GM12878 (cell line): ENCODE results near the gene SMG9. TPM values are rescaled to one million over a fixed set of nuclear protein-coding genes. Genes with fewer than 3 reads are reported as not detected.

Experiments
- ATAC-seq: fragments of 200-7000 bp; cut with Tn5 transposase; 3 replicates; pipeline ENCODE4 v1.9.1; 2020; ENCODE audit warnings: mild to moderate bottlenecking, moderate library complexity
- BruUV-seq: library from RNA; stranded (reverse); fragments of 400-500 nt; replicated peaks from 2 replicates; lab custom pipeline; 2021; lab: Mats Ljungman, UMichigan
- CTCF ChIA-PET: fragments of 300-600 bp; sonication (Branson Sonifier 250); formaldehyde crosslinking; extraction: SDS; loops from one replicate; lab custom pipeline; 2021; ENCODE audit warnings: inconsistent platforms; lab: Yijun Ruan, JAX
- POLR2A ChIA-PET: fragments of 350-600 bp; formaldehyde crosslinking; extraction: SDS; loops from one replicate; lab custom pipeline; 2021; ENCODE audit warnings: inconsistent platforms; lab: Charles Lee
- RAD21 ChIA-PET: fragments of 300-600 bp; sonication (Branson Sonifier 250); formaldehyde crosslinking; loops from one replicate; lab custom pipeline; 2023; ENCODE audit warnings: antibody characterized with exemption; ENCODE audit not compliant: unreplicated experiment; lab: Charles Lee
- SMC1A ChIA-PET: fragments of 300-600 bp; sonication (Branson Sonifier 250); formaldehyde crosslinking; loops from one replicate; lab custom pipeline; 2023; ENCODE audit not compliant: unreplicated experiment, uncharacterized antibody; lab: Charles Lee
- DNase-seq: peaks from one replicate; pipeline ENCODE4 v3.0.0-alpha.2; 2011; ENCODE audit warnings: low read depth, low spot score
- FAIRE-seq: peaks from 3 replicates; lab custom pipeline; 2011; peaks lifted over from hg19 to GRCh38; lab: Jason Lieb, UNC
- H2AFZ ChIP-seq: 2 replicates; pipeline ENCODE4 v1.6.0; 2011; ENCODE audit warnings: low read depth, low read length, control low read depth; ENCODE audit not compliant: control insufficient read depth
- H3K27ac ChIP-seq: 2 replicates; pipeline ENCODE4 v1.5.1; 2011; ENCODE audit warnings: control low read depth; ENCODE audit not compliant: control insufficient read depth, insufficient read depth
- H3K27me3 ChIP-seq, 2 experiments: replicated peaks in 1 of 2; 2 replicates each; pipeline versions ENCODE4 v1.6.0 to v1.6.1; 2011; ENCODE audit warnings: low read length in 1 of 2; ENCODE audit not compliant: control insufficient read depth in 2 of 2, insufficient read depth in 2 of 2
- H3K36me3 ChIP-seq, 2 experiments: 2 replicates each; pipeline ENCODE4 v1.5.1; 2011; ENCODE audit warnings: low read length in 1 of 2; ENCODE audit not compliant: control insufficient read depth in 2 of 2, insufficient read depth in 2 of 2
- H3K4me1 ChIP-seq: 2 replicates; pipeline ENCODE4 v1.6.1; 2011; ENCODE audit warnings: mild to moderate bottlenecking, low read length, moderate library complexity, mixed read lengths; ENCODE audit not compliant: control insufficient read depth, insufficient read depth
- H3K4me2 ChIP-seq: 2 replicates; pipeline ENCODE4 v1.6.0; 2011; ENCODE audit warnings: control low read depth; ENCODE audit not compliant: control insufficient read depth, insufficient read depth
- H3K4me3 ChIP-seq: fragments of 200-600 bp; sonication (generic); 2 replicates; pipeline ENCODE4 v1.5.1; 2016
- H3K79me2 ChIP-seq: 2 replicates; pipeline ENCODE4 v1.6.0; 2011; ENCODE audit warnings: low read length; ENCODE audit not compliant: control insufficient read depth, insufficient read depth
- H3K9ac ChIP-seq: 2 replicates; pipeline ENCODE4 v1.8.0; 2011; ENCODE audit warnings: low read length, control low read depth, mixed read lengths; ENCODE audit not compliant: control insufficient read depth, insufficient read depth
- H3K9me3 ChIP-seq: replicated peaks from 3 replicates; pipeline ENCODE4 v1.5.1; 2011; ENCODE audit warnings: mild to moderate bottlenecking, low read length; ENCODE audit not compliant: control insufficient read depth, insufficient read depth
- H4K20me1 ChIP-seq: 2 replicates; pipeline ENCODE4 v1.6.0; 2011; ENCODE audit not compliant: control insufficient read depth, insufficient read depth
- CHD1 ChIP-seq: IDR thresholded peaks from 2 replicates; pipeline ENCODE4 v1.6.1; 2012; ENCODE audit warnings: low read depth, low read length, improper control_type of control experiment
- HDGF ChIP-seq: fragments of 450-650 bp; IDR thresholded peaks from 2 replicates; pipeline ENCODE4 v1.6.1; 2016; ENCODE audit warnings: antibody characterized with exemption
- JUND ChIP-seq: IDR thresholded peaks from 2 replicates; pipeline ENCODE4 v1.6.1; 2012; ENCODE audit warnings: low read depth, mild to moderate bottlenecking, low read length, improper control_type of control experiment, moderate library complexity
- WGBS: methylation state at CpG from one replicate; pipeline ENCODE4 v1.1.6; 2016; ENCODE audit warnings: low lambda C conversion rate; ENCODE audit not compliant: insufficient replicate concordance, insufficient coverage; ENCODE audit errors: missing lambda C conversion rate; 5-methylcytosine and 5-hydroxymethylcytosine counted together
- in situ Hi-C: fragments of 300-500 bp; cut with MboI; formaldehyde crosslinking; loops from 9 replicates; pipeline ENCODE4 v1.14.3; 2018; ENCODE audit warnings: mixed read lengths
- intact Hi-C: fragments of 100-400 bp; cut with micrococcal nuclease; formaldehyde crosslinking; loops from one replicate; pipeline ENCODE4 v1.14.2; 2022; ENCODE audit not compliant: unreplicated experiment
- polyA plus RNA-seq, 11 experiments: library from polyadenylated mRNA; depleted of rRNA in 4 of 11; unstranded in 6 of 11; stranded (reverse) in 5 of 11; fragments of >200 nt; fragmentation: Nextera tagmentation in 4 of 11; fragmentation: Illumina TruSeq in 1 of 11; extraction: Ambion mirVana in 4 of 11; extraction: Trizol in 1 of 11; gene quantifications; 1 replicate in 1 of 11; 2 replicates in 10 of 11; pipeline versions ENCODE4 v1.2.1 to v1.2.3, GENCODE V29; 2011 to 2016; ENCODE audit warnings: inconsistent platforms in 2 of 11, missing spikeins in 2 of 11, low read depth in 1 of 11
- total RNA-seq, 4 experiments: library from RNA; depleted of rRNA in 3 of 4; stranded (reverse); fragments of >200 nt in 3 of 4; fragmentation: Illumina TruSeq in 1 of 4; extraction: Trizol in 1 of 4; gene quantifications; 2 replicates each; pipeline versions ENCODE4 v1.2.1 to v1.2.3, GENCODE V29; 2013 to 2021
- TF ChIP-seq, protein P1 (sequence below): IDR thresholded peaks from 2 replicates; pipeline ENCODE4 v1.6.1; 2011; ENCODE audit warnings: mild to moderate bottlenecking, low read depth, low read length, moderate library complexity; ENCODE audit not compliant: insufficient replicate concordance
- TF ChIP-seq, protein P2 (sequence below): fragments of 450-650 bp; conservative IDR thresholded peaks from 2 replicates; pipeline ENCODE4 v1.6.1; 2017; ENCODE audit warnings: mild to moderate bottlenecking, moderate library complexity
- TF ChIP-seq, protein P3 (sequence below): fragments of 450-650 bp; IDR thresholded peaks from 2 replicates; pipeline ENCODE4 v1.6.1; 2017; ENCODE audit warnings: low read depth, mild to moderate bottlenecking, moderate library complexity
- TF ChIP-seq, protein P4 (sequence below), 3 experiments: IDR thresholded peaks in 2 of 3; conservative IDR thresholded peaks in 1 of 3; 2 replicates each; pipeline ENCODE4 v1.5.1; 2011; ENCODE audit warnings: low read depth in 3 of 3, low read length in 3 of 3, mild to moderate bottlenecking in 3 of 3, control low read depth in 2 of 3, moderate library complexity in 2 of 3, inconsistent platforms in 1 of 3, mixed read lengths in 1 of 3; ENCODE audit not compliant: control insufficient read depth in 2 of 3, insufficient read depth in 1 of 3; ENCODE audit errors: extremely low read depth in 1 of 3

SMG9 gene
- total and polyA plus RNA-seq, 10 of the 15 experiments (the other 5 are each of a cell fraction or from before 2014, with no cell fraction given), result 0.69 to 52.2 (median 28.1) TPM

DNA sequence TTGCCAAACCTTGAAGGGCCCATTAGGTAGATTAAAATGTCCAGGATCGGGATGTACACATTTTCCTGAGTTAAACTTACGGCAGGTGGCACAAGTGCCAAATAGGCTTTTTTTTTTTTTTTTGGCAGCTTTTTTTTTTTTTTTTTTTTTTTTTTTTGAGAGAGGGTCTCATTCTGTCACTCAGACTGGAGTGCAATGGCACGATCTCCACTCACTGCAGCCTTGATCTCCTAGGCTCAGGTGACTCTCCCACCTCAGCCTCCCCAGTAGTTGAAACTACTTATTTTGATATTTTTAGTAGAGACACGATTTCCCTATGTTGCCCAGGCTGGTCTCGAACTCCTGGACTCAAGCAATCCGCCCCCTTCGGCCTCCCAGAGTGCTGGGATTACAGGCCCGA, 29.9 kb downstream of the SMG9 start (continued):
- TF ChIP-seq CHD1, result no peak
- no peak for TF ChIP-seq HDGF

DNA sequence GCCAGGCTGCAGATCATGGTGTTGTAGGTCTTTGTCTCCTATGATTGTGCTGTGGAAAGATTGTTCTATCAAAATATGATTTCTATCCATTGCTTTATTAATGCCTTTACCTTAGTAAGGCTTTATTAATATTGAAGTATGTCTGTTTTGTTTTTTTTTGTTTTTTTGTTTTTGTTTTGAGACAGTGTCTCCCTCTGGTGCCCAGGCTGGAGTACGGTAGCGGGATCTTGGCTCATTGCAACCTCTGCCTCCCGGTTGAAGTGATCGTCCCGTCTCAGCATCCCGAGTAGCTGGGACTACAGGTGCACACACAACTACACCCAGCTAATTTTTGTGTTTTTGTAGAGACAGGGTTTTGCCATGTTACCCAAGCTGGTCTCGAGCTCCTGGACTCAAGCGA, 31.2 kb downstream of the SMG9 start:
- Histone ChIP-seq H3K4me1 (peaks cover 26% of the 10 kb centered on the region), H3K9ac (no peak overlapping the region), H3K4me2 (no peak overlapping the region), H3K36me3 (peaks cover 2 to 6% of the 10 kb centered on the region in 2 experiments; a peak in 2 of 4 replicates), H3K4me3 (no peak overlapping the region), H3K79me2 (no peaks in the 10 kb centered on the region), H3K9me3 (no peaks in the 10 kb centered on the region)
- FAIRE-seq (no peak), ATAC-seq (no peak), DNase-seq (no peak)
- CTCF ChIA-PET, result interaction anchor here (0.6 to 1.3 kb wide), 6 partner anchors 19 to 266 kb away, joined by 3 to 4 read pairs (median 4); partner anchors contain the start of gene PLAUR
- SMC1A ChIA-PET, result interaction anchor here (2.9 kb wide), 1 partner anchor 55 kb away, joined by 22 read pairs; the partner anchor contains the start of gene PLAUR
- POLR2A ChIA-PET, result interaction anchor here (0.5 kb wide), 1 partner anchor 49 kb away, joined by 7 read pairs; no protein-coding TSS in a partner anchor
- RAD21 ChIA-PET, result interaction anchor here (3.6 kb wide), 1 partner anchor 55 kb away, joined by 15 read pairs; no protein-coding TSS in a partner anchor
- TF ChIP-seq, protein P1, sequence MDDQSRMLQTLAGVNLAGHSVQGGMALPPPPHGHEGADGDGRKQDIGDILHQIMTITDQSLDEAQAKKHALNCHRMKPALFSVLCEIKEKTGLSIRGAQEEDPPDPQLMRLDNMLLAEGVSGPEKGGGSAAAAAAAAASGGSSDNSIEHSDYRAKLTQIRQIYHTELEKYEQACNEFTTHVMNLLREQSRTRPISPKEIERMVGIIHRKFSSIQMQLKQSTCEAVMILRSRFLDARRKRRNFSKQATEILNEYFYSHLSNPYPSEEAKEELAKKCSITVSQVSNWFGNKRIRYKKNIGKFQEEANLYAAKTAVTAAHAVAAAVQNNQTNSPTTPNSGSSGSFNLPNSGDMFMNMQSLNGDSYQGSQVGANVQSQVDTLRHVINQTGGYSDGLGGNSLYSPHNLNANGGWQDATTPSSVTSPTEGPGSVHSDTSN, result no peak
- TF ChIP-seq, protein P2, sequence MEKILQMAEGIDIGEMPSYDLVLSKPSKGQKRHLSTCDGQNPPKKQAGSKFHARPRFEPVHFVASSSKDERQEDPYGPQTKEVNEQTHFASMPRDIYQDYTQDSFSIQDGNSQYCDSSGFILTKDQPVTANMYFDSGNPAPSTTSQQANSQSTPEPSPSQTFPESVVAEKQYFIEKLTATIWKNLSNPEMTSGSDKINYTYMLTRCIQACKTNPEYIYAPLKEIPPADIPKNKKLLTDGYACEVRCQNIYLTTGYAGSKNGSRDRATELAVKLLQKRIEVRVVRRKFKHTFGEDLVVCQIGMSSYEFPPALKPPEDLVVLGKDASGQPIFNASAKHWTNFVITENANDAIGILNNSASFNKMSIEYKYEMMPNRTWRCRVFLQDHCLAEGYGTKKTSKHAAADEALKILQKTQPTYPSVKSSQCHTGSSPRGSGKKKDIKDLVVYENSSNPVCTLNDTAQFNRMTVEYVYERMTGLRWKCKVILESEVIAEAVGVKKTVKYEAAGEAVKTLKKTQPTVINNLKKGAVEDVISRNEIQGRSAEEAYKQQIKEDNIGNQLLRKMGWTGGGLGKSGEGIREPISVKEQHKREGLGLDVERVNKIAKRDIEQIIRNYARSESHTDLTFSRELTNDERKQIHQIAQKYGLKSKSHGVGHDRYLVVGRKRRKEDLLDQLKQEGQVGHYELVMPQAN, result no peak
- TF ChIP-seq CHD1, result no peak
- TF ChIP-seq, protein P3, sequence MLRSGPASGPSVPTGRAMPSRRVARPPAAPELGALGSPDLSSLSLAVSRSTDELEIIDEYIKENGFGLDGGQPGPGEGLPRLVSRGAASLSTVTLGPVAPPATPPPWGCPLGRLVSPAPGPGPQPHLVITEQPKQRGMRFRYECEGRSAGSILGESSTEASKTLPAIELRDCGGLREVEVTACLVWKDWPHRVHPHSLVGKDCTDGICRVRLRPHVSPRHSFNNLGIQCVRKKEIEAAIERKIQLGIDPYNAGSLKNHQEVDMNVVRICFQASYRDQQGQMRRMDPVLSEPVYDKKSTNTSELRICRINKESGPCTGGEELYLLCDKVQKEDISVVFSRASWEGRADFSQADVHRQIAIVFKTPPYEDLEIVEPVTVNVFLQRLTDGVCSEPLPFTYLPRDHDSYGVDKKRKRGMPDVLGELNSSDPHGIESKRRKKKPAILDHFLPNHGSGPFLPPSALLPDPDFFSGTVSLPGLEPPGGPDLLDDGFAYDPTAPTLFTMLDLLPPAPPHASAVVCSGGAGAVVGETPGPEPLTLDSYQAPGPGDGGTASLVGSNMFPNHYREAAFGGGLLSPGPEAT, result no peak
- TF ChIP-seq, protein P4, sequence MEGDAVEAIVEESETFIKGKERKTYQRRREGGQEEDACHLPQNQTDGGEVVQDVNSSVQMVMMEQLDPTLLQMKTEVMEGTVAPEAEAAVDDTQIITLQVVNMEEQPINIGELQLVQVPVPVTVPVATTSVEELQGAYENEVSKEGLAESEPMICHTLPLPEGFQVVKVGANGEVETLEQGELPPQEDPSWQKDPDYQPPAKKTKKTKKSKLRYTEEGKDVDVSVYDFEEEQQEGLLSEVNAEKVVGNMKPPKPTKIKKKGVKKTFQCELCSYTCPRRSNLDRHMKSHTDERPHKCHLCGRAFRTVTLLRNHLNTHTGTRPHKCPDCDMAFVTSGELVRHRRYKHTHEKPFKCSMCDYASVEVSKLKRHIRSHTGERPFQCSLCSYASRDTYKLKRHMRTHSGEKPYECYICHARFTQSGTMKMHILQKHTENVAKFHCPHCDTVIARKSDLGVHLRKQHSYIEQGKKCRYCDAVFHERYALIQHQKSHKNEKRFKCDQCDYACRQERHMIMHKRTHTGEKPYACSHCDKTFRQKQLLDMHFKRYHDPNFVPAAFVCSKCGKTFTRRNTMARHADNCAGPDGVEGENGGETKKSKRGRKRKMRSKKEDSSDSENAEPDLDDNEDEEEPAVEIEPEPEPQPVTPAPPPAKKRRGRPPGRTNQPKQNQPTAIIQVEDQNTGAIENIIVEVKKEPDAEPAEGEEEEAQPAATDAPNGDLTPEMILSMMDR (IDR thresholded peaks at IDR 0.05 in 2 of 3, conservative IDR thresholded peaks at IDR 0.05 in 1 of 3; ENCODE audit: control insufficient read depth in 2 of 3, extremely low read depth in 1 of 3, insufficient read depth in 1 of 3, low read depth in 3 of 3, low read length in 3 of 3), result 0 out of 6 replicates have a peak, but pooled peaks of 2 of the 3 experiments have one; percentile 9 to 24
- TF ChIP-seq JUND, result no peak
- TF ChIP-seq, all 136 proteins: peak for 1
- Histone ChIP-seq H2AFZ (no peak overlapping the region), H4K20me1 (no peaks in the 10 kb centered on the region), H3K27ac (no peak overlapping the region), H3K27me3 (no peaks in the 10 kb centered on the region)
- WGBS, result 84% methylated on average over 8 of the region's 8 CpGs
- intact Hi-C loops, result no loop called here
- BruUV-seq, result no TSS peak
- in situ Hi-C loops, result no loop called here
